Measurements from ENCODE around the gene TRPM2. TPM values are rescaled to one million over a fixed set of nuclear protein-coding genes. Genes with fewer than 3 reads are reported as not detected.

Gene TRPM2
- total RNA-seq, 1 donor from 2014 or later: not detected

DNA sequence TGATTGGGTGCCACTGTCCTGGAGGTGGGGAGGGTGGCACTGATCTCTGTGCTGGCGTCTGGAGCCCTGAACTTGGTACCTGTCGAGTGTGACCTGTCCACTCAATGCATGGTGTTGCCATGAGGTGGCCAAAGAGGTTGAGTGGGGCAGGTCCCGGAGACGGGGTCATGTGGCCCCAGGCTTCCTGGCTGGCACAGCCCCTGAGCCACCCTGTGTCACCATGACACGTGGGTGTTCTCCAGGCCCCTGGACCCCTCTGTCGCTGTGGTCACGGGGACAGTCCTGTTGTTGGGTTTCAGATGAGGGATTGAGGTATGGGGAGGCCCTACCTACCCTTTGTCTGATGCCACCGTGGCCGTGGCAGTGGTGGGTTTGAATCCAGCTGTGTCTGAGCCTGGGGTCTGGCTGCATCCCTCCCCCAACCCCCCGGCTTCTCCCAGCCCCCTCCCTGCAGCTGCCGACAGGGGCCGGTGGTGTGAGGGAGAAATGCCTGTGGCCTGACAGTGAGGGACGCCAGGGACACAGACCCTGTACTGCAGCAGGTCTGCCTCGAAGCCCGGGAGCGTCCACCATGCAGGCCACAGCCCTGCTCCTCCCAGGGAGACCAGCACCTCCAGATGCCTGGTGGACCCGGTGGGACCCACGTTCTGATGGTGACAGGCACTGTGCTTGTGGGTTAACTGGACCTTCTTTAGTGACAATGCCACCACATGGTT, 12.0 kb downstream of the TRPM2 start:
- H3K4me1 Mint-ChIP-seq (ENCODE audit: unreplicated experiment): no peaks in the 10 kb centered on the region
- peaks cover 6% of the 10 kb centered on the region for H3K36me3 Mint-ChIP-seq (ENCODE audit: unreplicated experiment)
- DNase-seq (ENCODE audit: extremely low spot score, unreplicated experiment): no peak
- H3K27ac Mint-ChIP-seq (ENCODE audit: unreplicated experiment): no peak overlapping the region
- no peak overlapping the region for H3K4me3 Mint-ChIP-seq (ENCODE audit: unreplicated experiment)
- TF ChIP-seq, protein P1, sequence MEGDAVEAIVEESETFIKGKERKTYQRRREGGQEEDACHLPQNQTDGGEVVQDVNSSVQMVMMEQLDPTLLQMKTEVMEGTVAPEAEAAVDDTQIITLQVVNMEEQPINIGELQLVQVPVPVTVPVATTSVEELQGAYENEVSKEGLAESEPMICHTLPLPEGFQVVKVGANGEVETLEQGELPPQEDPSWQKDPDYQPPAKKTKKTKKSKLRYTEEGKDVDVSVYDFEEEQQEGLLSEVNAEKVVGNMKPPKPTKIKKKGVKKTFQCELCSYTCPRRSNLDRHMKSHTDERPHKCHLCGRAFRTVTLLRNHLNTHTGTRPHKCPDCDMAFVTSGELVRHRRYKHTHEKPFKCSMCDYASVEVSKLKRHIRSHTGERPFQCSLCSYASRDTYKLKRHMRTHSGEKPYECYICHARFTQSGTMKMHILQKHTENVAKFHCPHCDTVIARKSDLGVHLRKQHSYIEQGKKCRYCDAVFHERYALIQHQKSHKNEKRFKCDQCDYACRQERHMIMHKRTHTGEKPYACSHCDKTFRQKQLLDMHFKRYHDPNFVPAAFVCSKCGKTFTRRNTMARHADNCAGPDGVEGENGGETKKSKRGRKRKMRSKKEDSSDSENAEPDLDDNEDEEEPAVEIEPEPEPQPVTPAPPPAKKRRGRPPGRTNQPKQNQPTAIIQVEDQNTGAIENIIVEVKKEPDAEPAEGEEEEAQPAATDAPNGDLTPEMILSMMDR (IDR thresholded peaks at IDR 0.05): no peak
- H3K27me3 Mint-ChIP-seq (ENCODE audit: unreplicated experiment): no peaks in the 10 kb centered on the region
- H3K9me3 Mint-ChIP-seq (ENCODE audit: unreplicated experiment): peaks cover 11% of the 10 kb centered on the region

DNA sequence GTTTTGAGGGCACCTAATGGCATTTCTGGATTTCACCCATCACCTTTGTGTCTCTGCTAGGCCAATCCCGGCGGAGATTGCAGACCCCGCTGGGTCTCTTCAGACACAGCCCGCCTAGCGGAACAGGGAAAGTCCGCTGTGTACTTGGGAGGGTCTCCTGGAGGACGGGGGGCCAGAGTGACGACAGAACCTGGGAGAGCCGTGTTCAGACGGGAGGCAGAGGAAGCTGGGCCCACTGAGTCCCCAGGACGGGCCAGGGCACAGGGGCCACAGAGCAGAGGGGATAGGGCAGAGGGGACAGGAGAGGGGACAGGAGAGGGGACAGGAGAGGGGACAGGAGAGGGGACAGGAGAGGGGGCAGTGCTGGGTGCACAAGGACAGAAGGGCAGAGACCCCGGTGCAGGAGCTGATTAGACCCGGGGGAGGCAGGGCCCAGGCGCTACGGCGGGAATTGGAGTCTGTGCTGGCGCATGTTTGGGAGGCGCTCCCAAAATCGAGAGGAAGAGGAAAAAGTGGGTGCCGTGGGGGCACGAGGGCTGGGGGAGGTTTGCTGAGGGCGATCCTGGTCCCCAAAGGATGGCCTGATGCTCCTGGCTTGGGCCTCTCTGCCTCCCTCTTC, 12.7 kb downstream of the TRPM2 start:
- no peak for DNase-seq (ENCODE audit: extremely low spot score, unreplicated experiment)
- Mint-ChIP-seq H3K27ac (ENCODE audit: unreplicated experiment) (no peak overlapping the region), H3K4me3 (ENCODE audit: unreplicated experiment) (no peak overlapping the region), H3K27me3 (ENCODE audit: unreplicated experiment) (no peaks in the 10 kb centered on the region), H3K9me3 (ENCODE audit: unreplicated experiment) (peaks cover 11% of the 10 kb centered on the region), H3K36me3 (ENCODE audit: unreplicated experiment) (peaks cover 6% of the 10 kb centered on the region), H3K4me1 (ENCODE audit: unreplicated experiment) (no peaks in the 10 kb centered on the region)
- TF ChIP-seq, protein P1 (IDR thresholded peaks at IDR 0.05): no peak

DNA sequence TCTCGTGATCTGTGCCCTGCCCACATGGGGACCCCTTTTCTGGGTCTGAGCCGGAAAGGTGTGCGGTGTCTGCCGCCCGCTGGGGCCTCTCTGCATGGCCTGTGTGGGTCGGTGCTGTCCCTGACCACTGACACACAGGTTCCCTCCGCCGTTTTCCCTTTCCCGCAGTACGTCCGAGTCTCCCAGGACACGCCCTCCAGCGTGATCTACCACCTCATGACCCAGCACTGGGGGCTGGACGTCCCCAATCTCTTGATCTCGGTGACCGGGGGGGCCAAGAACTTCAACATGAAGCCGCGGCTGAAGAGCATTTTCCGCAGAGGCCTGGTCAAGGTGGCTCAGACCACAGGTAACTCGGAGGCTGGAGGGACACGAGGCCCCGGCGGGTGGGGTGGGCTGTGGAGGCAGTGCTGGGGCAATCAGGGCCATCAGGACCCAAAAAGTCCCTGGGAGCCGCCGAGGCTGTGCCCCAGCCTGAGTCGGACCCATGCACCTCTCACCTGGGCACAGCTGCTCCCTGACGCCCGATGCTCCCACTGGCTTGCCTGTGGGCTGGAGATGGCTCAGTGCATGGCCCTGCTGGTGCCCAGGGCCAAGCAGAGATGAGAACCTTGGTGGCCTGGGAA, 13.3 kb downstream of the TRPM2 start:
- H3K4me1 Mint-ChIP-seq (ENCODE audit: unreplicated experiment): no peaks in the 10 kb centered on the region
- peaks cover 11% of the 10 kb centered on the region for H3K9me3 Mint-ChIP-seq (ENCODE audit: unreplicated experiment)
- no peaks in the 10 kb centered on the region for H3K27me3 Mint-ChIP-seq (ENCODE audit: unreplicated experiment)
- TF ChIP-seq, protein P1 (IDR thresholded peaks at IDR 0.05): no peak
- no peak for DNase-seq (ENCODE audit: extremely low spot score, unreplicated experiment)
- H3K27ac Mint-ChIP-seq (ENCODE audit: unreplicated experiment): no peak overlapping the region
- peaks cover 6% of the 10 kb centered on the region for H3K36me3 Mint-ChIP-seq (ENCODE audit: unreplicated experiment)
- H3K4me3 Mint-ChIP-seq (ENCODE audit: unreplicated experiment): no peak overlapping the region

DNA sequence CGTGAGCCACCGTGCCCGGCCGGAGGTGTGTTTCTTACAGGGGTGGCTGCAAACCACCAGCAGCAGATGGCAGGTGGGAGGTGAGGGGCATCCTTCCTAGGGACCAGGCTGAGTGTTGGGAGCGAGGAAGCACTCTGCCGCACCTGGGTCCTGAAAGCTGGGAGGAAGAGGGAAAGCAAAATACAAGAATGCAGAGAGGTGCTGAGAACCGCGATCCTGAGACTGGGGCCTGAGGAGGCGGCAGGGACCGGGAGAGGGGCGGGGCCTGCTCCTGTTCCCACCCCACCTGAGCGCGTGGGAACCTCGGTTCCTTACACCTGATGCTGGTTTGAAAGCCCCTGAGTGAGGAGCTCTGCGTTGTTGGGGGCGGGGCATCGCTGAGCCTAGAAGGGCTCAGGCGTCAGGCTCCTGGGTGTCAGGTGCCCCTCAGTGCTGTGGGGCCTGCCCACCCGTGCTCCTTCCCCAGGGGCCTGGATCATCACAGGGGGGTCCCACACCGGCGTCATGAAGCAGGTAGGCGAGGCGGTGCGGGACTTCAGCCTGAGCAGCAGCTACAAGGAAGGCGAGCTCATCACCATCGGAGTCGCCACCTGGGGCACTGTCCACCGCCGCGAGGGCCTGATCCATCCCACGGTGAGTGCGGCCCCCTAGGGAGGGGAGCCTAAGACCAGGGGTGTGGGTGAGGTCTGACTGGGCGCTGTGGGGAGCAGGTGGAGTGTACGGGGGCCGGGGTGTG, 15.5 kb downstream of the TRPM2 start:
- H3K4me1 Mint-ChIP-seq (ENCODE audit: unreplicated experiment): no peaks in the 10 kb centered on the region
- no peak overlapping the region for H3K27ac Mint-ChIP-seq (ENCODE audit: unreplicated experiment)
- no peaks in the 10 kb centered on the region for H3K27me3 Mint-ChIP-seq (ENCODE audit: unreplicated experiment)
- TF ChIP-seq, protein P1 (IDR thresholded peaks at IDR 0.05): no peak
- no peak overlapping the region for H3K4me3 Mint-ChIP-seq (ENCODE audit: unreplicated experiment)
- DNase-seq (ENCODE audit: extremely low spot score, unreplicated experiment): no peak
- peaks cover under 1% of the 10 kb centered on the region for H3K9me3 Mint-ChIP-seq (ENCODE audit: unreplicated experiment)
- no peaks in the 10 kb centered on the region for H3K36me3 Mint-ChIP-seq (ENCODE audit: unreplicated experiment)

All from osteocyte (in vitro differentiated cells).